Body of pancreas (tissue), 4 donors: ENCODE results near the gene RBM4B. TPM values are rescaled to one million over a fixed set of nuclear protein-coding genes. Genes with fewer than 3 reads are reported as not detected.

Experiments used
- ATAC-seq: fragments of 150-250 bp; one replicate; pipeline ENCODE4 v1.9.1; 2016
- DNase-seq, 4 donors: peaks; one replicate each; pipeline ENCODE4 v3.0.0-alpha.2; 2019
- H3K27ac ChIP-seq, 4 donors: fragments of 200-600 bp; sonication (generic); 1 replicate in 3 of 4; 2 replicates in 1 of 4; pipeline versions ENCODE4 v1.5.1 to v1.6.1; 2016 to 2019; ENCODE audit warnings: mild to moderate bottlenecking in 1 of 4, mixed read lengths in 1 of 4, moderate library complexity in 1 of 4
- H3K27me3 ChIP-seq, 2 donors: fragments of 200-600 bp; sonication (generic); one replicate each; pipeline ENCODE4 v1.6.0; 2016; ENCODE audit warnings: mild to moderate bottlenecking in 1 of 2
- H3K36me3 ChIP-seq, 2 donors: fragments of 200-600 bp; sonication (generic); replicated peaks in 1 of 2; 2 replicates each; pipeline ENCODE4 v1.5.1; 2016; ENCODE audit warnings: low read depth in 2 of 2; ENCODE audit not compliant: insufficient read depth in 1 of 2
- H3K4me1 ChIP-seq: fragments of 200-600 bp; sonication (generic); one replicate; pipeline ENCODE4 v1.6.0; 2016
- H3K4me3 ChIP-seq, 2 donors: fragments of 200-600 bp; sonication (generic); 1 replicate in 1 of 2; 2 replicates in 1 of 2; pipeline ENCODE4 v1.5.1; 2016 to 2019
- H3K9me3 ChIP-seq, 3 donors: fragments of 200-600 bp; sonication (generic); 1 replicate in 2 of 3; 2 replicates in 1 of 3; pipeline ENCODE4 v1.5.1; 2016
- CTCF ChIP-seq, 7 experiments: fragments of 450-650 bp in 4 of 7; fragments of 200-600 bp in 3 of 7; sonication (generic) in 3 of 7; IDR thresholded peaks; one replicate each; pipeline ENCODE4 v1.5.1; 2016 to 2019; ENCODE audit warnings: antibody characterized with exemption in 7 of 7
- POLR2A ChIP-seq, 3 donors: fragments of 450-650 bp; IDR thresholded peaks; one replicate each; pipeline ENCODE4 v1.6.1; 2016; ENCODE audit warnings: antibody characterized with exemption in 3 of 3, mild to moderate bottlenecking in 2 of 3
- WGBS, 2 donors: methylation state at CpG; one replicate each; pipeline ENCODE4 v1.1.5; 2017; 5-methylcytosine and 5-hydroxymethylcytosine counted together
- intact Hi-C: fragments of 100-400 bp; cut with DNase I; formaldehyde crosslinking; loops from one replicate; pipeline ENCODE4 v1.15.1; 2023
- total RNA-seq, 2 donors: library from RNA; depleted of rRNA; stranded (reverse); fragments of >200 nt; gene quantifications; one replicate each; pipeline ENCODE4 v1.1.0, GENCODE V29; 2016

Gene RBM4B
- total RNA-seq, 2 donors from 2014 or later = 13.2 to 22.6 TPM

GRCh38 chr11:66663741-66664296 lies 13.9 kb downstream of the RBM4B start:
- WGBS, 2 donors = 80 to 91% methylated on average over 1 of the region's 1 CpG
- no peaks in the 10 kb centered on the region for H3K36me3 ChIP-seq
- no peaks in the 10 kb centered on the region for H3K4me1 ChIP-seq
- no peak overlapping the region for H3K4me3 ChIP-seq
- ATAC-seq = no peak
- H3K27ac ChIP-seq = no peak overlapping the region
- no peaks in the 10 kb centered on the region for H3K9me3 ChIP-seq
- no peak for DNase-seq
- intact Hi-C loops = no loop called here
- no peak for TF ChIP-seq POLR2A (IDR thresholded peaks at IDR 0.05)
- no peaks in the 10 kb centered on the region for H3K27me3 ChIP-seq

- H3K27ac ChIP-seq = no peak overlapping the region
- ATAC-seq = no peak
- no peak overlapping the region for H3K4me3 ChIP-seq
- TF ChIP-seq CTCF (IDR thresholded peaks at IDR 0.05) = no peak
- no peak for TF ChIP-seq POLR2A (IDR thresholded peaks at IDR 0.05)
- H3K27me3 ChIP-seq = no peaks in the 10 kb centered on the region
- H3K4me1 ChIP-seq = no peaks in the 10 kb centered on the region
- DNase-seq = no peak
- 54 to 66% methylated on average over 2 of the region's 2 CpGs for WGBS, 2 donors
- H3K9me3 ChIP-seq = no peaks in the 10 kb centered on the region
- intact Hi-C loops = no loop called here
- H3K36me3 ChIP-seq = no peaks in the 10 kb centered on the region
Observed at GRCh38 chr11:66659763-66660162, 17.9 kb downstream of the RBM4B start.

- no peak overlapping the region for H3K4me3 ChIP-seq
- intact Hi-C loops = no loop called here
- H3K27me3 ChIP-seq = no peaks in the 10 kb centered on the region
- H3K27ac ChIP-seq = no peak overlapping the region
- no peak for DNase-seq
- TF ChIP-seq POLR2A (IDR thresholded peaks at IDR 0.05) = no peak
- no peak for TF ChIP-seq CTCF (IDR thresholded peaks at IDR 0.05)
- no peaks in the 10 kb centered on the region for H3K36me3 ChIP-seq
- no peaks in the 10 kb centered on the region for H3K9me3 ChIP-seq
- no peak for ATAC-seq
- WGBS, 2 donors = 85 to 86% methylated on average over 6 of the region's 6 CpGs
- H3K4me1 ChIP-seq = no peaks in the 10 kb centered on the region
Observed at GRCh38 chr11:66653123-66653522, 24.6 kb downstream of the RBM4B start.

GRCh38 chr11:66652651-66653050 lies 25.0 kb downstream of the RBM4B start:
- DNase-seq (no peak), ATAC-seq (no peak)
- H3K27me3 ChIP-seq = no peaks in the 10 kb centered on the region
- TF ChIP-seq CTCF (IDR thresholded peaks at IDR 0.05) (no peak), POLR2A (IDR thresholded peaks at IDR 0.05) (no peak)
- no peaks in the 10 kb centered on the region for H3K9me3 ChIP-seq
- no peaks in the 10 kb centered on the region for H3K36me3 ChIP-seq
- no peak overlapping the region for H3K4me3 ChIP-seq
- intact Hi-C loops = no loop called here
- H3K27ac ChIP-seq = no peak overlapping the region
- H3K4me1 ChIP-seq = no peaks in the 10 kb centered on the region
- 87 to 91% methylated on average over 7 of the region's 7 CpGs for WGBS, 2 donors

- H3K36me3 ChIP-seq = peaks cover 0 to 9% of the 10 kb centered on the region in 2 donors
- WGBS, 2 donors = 93% methylated on average over 2 of the region's 2 CpGs
- TF ChIP-seq CTCF (IDR thresholded peaks at IDR 0.05) (no peak), POLR2A (IDR thresholded peaks at IDR 0.05) (no peak)
Observed at GRCh38 chr11:66651016-66651415, 26.7 kb downstream of the RBM4B start.

More at GRCh38 chr11:66651016-66651415, 26.7 kb downstream of the RBM4B start:
- Histone ChIP-seq H3K9me3 (no peaks in the 10 kb centered on the region), H3K4me3 (no peak overlapping the region), H3K27ac (peak overlapping the region in 1 of 4 donors; percentile 24), H3K4me1 (peaks cover 3% of the 10 kb centered on the region), H3K27me3 (no peaks in the 10 kb centered on the region)
- DNase-seq (no peak), ATAC-seq (peak; percentile 63)
- intact Hi-C loops = no loop called here
